Activated CD4-positive, alpha-beta T cell treated with anti-CD3 and anti-CD28 coated beads, Interleukin-2, amount 50 U/mL, for 24 hours (primary cell): Measurements from ENCODE around the gene ASPHD1.
"Not testable (repeated sequence)": the region's sequence is repeated elsewhere in the genome, so short reads cannot be mapped to it uniquely, and the experiment has no call there.

ENCODE experiments used
- DNase-seq, 2 donors: peaks; one replicate each; pipeline ENCODE4 v3.0.0-alpha.2; 2020; ENCODE audit warnings: low read depth in 1 of 2, low spot score in 1 of 2

The ASPHD1 gene

GRCh38 chr16:29927070-29927905 lies 27.0 kb downstream of the ASPHD1 start:
- DNase-seq: no peak

GRCh38 chr16:29931750-29932149 lies 31.5 kb downstream of the ASPHD1 start:
- not testable (repeated sequence) for DNase-seq

- no peak for DNase-seq
Measured at GRCh38 chr16:29940656-29941055, 40.4 kb downstream of the ASPHD1 start.

- no peak for DNase-seq
Measured at GRCh38 chr16:29943846-29944799, 43.8 kb downstream of the ASPHD1 start.

- no peak for DNase-seq
Measured at GRCh38 chr16:29947897-29948296, 47.6 kb downstream of the ASPHD1 start.

- no peak for DNase-seq
Measured at GRCh38 chr16:29950806-29951461, 50.6 kb downstream of the ASPHD1 start.

GRCh38 chr16:29951625-29952365 lies 51.5 kb downstream of the ASPHD1 start:
- no peak for DNase-seq
